ENCODE data around the gene RALGDS. TPM values are rescaled to one million over a fixed set of nuclear protein-coding genes. Genes with fewer than 3 reads are reported as not detected.

RALGDS gene
- total RNA-seq, 2 donors from 2014 or later = 27.6 to 28.3 TPM

DNA sequence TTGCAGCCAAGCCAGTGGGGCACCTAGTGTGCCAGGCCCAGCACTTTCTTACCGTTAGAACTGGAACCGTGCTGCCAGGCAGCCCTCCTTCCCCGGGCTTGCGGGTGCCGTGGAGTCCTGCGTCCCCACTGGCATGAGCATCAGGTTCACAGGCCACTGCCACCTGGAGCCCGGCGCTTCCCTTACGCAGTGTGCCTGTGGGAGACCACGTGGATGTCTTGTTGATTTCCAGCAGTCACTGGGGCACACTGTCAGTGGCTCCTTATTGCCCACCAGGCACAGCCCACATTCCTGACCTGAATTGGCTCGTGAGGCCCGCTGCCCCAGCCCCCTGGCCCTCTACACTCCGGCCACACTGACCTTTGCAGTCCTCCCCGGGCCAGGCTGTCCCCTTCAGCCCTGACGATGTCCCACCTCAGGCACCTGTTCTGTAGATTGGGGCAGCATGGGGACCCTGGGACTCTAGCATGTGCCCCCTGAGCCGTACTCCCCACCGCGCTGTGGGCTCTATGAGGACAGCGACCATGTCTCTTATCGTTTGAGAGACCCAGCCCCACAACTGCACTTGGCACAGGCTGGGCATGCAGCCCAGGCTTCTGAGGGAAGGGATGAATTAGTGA, 69.6 kb downstream of the RALGDS start:
- DNase-seq (ENCODE audit: low spot score) = no peak
- intact Hi-C loops (cut with DNase I) = no loop called here

DNA sequence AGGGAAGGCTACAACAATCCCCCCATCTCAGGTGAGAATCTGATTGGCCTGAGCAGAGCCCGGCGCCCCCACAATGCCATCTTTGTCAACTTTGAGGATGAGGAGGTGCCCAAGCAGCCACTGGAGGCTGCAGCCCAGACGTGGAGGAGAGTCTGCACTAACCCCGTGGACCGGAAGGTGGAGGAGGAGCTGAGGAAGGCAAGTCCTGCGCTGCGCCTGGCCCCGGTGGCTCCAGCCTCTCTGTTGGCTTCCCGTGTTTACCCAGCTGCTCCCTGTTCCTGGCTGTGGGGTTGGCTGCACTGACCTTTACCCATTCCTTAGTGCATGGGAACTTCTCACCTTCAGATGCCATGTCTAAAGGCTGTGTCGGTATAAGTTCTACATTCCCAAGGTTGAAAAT, 70.3 kb downstream of the RALGDS start:
- no peak for DNase-seq (ENCODE audit: low spot score)
- intact Hi-C loops (cut with DNase I) = no loop called here

DNA sequence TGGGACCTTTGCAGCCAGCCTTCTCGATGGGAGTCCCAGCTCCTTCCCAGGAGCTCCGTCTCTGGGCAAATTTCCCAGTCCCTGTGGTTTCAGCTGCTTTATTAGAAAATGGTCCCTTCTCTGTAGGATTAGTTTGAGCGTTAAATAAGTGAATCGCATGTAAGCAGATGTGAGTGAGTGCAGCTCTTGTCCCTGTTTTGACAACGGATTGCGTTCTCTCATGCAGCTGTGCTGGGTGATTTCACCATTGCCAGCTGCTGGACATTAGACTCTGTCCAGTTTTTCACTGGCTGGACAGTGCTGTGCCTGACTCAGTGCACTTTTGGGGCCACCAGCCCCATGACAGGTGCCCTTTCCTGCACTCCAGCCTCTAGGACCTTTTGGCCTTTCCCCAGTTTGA, 70.9 kb downstream of the RALGDS start:
- intact Hi-C loops (cut with DNase I) = no loop called here
- no peak for DNase-seq (ENCODE audit: low spot score)

DNA sequence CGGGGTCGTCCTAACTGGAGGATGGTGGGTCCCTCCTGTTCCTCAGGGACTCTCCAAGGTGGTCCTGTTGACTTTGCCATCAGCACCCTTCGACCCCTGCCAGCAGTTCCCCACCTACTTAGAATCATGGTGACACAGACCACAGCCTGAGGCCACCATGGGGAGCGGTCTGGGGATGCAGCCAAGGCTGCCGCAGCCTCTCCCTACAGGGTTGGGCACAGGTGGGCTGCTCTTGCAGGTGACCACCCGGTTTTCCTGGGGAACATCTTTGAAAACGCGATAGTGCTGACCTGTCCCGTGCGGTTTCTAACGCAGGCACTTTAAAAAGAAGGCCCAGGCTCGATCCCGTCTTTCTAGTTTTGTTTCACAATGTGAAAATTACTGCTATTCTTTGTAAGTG, 72.0 kb downstream of the RALGDS start:
- no peak for DNase-seq (ENCODE audit: low spot score)
- intact Hi-C loops (cut with DNase I) = loop anchor here in 1 of 2 donors (10.0 kb wide), 1 partner anchor 96 kb away; no protein-coding TSS in a partner anchor

DNA sequence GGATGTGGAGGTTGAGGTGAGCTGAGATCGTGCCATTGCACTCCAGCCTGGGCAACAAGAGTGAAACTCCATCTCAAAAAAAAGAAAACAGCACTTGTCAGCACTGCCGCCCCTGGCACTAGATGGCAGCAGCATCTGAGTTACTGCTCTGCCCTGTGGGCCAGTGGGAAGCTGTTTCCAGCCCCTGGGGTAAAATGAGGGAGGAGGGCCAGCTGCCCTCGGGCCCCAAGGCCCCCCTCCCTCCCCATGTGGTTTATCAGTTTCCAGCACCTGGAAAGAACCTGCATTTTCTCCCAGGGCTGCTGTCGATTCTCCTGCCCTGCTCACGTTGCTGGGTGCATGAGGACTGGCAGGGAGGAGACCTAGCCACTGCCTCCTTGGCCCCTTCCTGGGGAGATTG, 72.4 kb downstream of the RALGDS start:
- DNase-seq (ENCODE audit: low spot score) = no peak

More for the DNA sequence above, 72.4 kb downstream of the RALGDS start:
- intact Hi-C loops (cut with DNase I) = loop anchor here in 1 of 2 donors (10.0 kb wide), 1 partner anchor 96 kb away; no protein-coding TSS in a partner anchor

Small RNA genes lying within 50 kb of the gene (microRNA-seq; reads per million reads assigned to microRNA genes)
- gene MIR6877 (ENCODE audit: borderline microRNAs expressed in 2 of 2) = 0.26 to 0.97 reads per million in 2 donors

Other genes with a start within 250 kb of the RALGDS start
- 1 to 10 TPM in 1 of 2 donors, under 1 TPM in 1; 0.24 to 1.3 TPM for gene AK8, start 243.0 kb downstream of the RALGDS start, total RNA-seq
- 1 to 10 TPM; 2.7 to 3.7 TPM for gene SPACA9, start 242.3 kb downstream of the RALGDS start, total RNA-seq
- gene TSC1, start 176.6 kb downstream of the RALGDS start, total RNA-seq = 10 to 100 TPM; 32.5 to 33.5 TPM
- not detected for gene GFI1B, start 142.5 kb downstream of the RALGDS start, total RNA-seq
- 10 to 100 TPM; 25.9 to 27.9 TPM for gene GTF3C5, start 90.2 kb downstream of the RALGDS start, total RNA-seq
- gene CEL, start 59.3 kb downstream of the RALGDS start, total RNA-seq = 1 to 10 TPM in 1 of 2 donors, under 1 TPM in 1; 0.51 to 2.8 TPM
- gene GBGT1, start 42.7 kb upstream of the RALGDS start, total RNA-seq = 10 to 100 TPM; 14.2 to 19.9 TPM
- not detected for gene OBP2B, start 88.0 kb upstream of the RALGDS start, total RNA-seq
- 1 to 10 TPM; 1.5 to 2.1 TPM for gene ABO, start 154.0 kb upstream of the RALGDS start, total RNA-seq
- gene SURF6, start 214.9 kb upstream of the RALGDS start, total RNA-seq = 10 to 100 TPM; 11.5 to 12.0 TPM
- 10 to 100 TPM; 28.6 to 28.9 TPM for gene MED22, start 226.9 kb upstream of the RALGDS start, total RNA-seq
- gene RPL7A, start 227.0 kb upstream of the RALGDS start, total RNA-seq = 1,000 to 10,000 TPM; 1,252 to 1,287 TPM
- 10 to 100 TPM; 27.7 to 30.2 TPM for gene SURF1, start 235.2 kb upstream of the RALGDS start, total RNA-seq
- 10 to 100 TPM; 11.8 to 12.0 TPM for gene SURF2, start 235.3 kb upstream of the RALGDS start, total RNA-seq